ENCODE results near the gene CDKL5.
"Not testable (repeated sequence)": the region's sequence is repeated elsewhere in the genome, so short reads cannot be mapped to it uniquely, and the experiment has no call there.

The CDKL5 gene

GRCh38 chrX:18578546-18578945 lies 153.1 kb downstream of the CDKL5 start:
- DNase-seq: no peak

- no peak for DNase-seq
Observed at GRCh38 chrX:18579495-18579894, 154.1 kb downstream of the CDKL5 start.

DNA sequence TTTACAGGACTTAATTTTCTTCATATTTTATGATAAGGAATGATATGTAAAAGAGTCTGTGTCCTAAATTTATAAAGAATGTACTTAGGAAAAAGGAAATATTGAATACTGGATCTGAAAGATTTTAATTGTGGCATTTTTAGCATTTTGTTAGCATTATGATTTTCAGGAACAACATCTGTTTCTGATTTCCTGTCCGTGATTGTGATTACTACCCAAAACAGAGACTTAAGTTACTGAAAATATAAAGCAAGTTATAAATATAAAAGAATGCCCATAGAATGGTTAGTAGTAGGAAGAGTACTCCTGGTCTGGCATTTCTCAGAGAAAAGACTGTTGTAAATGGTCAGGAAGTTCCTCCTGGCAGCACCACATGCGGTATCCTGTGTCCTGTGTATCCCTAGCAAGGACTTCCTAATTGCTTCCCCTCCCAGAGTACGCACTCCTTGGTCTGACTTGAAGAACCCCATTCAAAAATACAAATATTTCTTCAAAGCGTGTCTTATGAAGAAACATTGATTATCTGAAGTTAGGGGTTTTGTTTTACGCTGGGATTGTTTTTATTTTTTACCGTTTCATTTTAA lies 157.6 kb downstream of the CDKL5 start:
- DNase-seq: no peak

- not testable (repeated sequence) for DNase-seq
Observed at GRCh38 chrX:18589292-18589691, 163.9 kb downstream of the CDKL5 start.

DNA sequence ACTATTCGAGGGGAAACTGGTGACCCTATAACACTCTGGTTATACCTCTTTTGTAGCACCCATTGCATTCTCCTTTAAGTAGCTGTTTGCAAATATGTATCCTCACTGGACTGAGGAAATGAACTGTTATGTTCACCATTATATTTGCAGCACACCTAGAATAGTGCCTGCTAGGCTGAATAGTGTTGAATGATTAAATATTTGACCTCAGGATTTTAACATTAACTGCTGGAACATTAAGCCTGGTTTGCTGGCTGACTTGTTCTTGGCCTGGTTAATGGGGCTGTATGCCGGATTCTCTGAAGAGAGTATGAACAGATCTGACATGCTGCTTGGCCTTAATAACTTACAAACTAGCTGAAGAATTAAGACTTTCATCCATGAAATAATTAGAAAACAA lies 166.4 kb downstream of the CDKL5 start:
- no peak for DNase-seq

- DNase-seq: no peak
Observed at GRCh38 chrX:18594079-18594478, 168.7 kb downstream of the CDKL5 start.

DNA sequence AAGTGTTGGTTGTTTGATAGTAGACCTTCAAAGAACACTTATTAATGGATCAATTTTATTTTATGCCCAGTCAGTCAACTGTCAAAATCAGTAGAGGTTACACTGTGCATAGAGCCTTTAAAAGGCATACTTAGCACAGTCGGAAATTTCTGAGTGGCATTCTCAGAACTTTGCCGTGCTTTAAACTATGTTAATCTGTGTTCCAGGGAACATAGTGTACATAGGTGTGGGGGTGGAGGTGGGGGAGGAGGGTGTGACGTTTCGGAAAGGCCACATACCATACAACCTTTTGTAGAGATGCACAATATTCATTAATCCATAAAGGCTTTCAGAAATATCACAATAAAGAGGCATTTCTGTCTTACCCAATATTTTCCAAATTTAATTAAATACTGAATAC lies 170.7 kb downstream of the CDKL5 start:
- DNase-seq: no peak

DNA sequence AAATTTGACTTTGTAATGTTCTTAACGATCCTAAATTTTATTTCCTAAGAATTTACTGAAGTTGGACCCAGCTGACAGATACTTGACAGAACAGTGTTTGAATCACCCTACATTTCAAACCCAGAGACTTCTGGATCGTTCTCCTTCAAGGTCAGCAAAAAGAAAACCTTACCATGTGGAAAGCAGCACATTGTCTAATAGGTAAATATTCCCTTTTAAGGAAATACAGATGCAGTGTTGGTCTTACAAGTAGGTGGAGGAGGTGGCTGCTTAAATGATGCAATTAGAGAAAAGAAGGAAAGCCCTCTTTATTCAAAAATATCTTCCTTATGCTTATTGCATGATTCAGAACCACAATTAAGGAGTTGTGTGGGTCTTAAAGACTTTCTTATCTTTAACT lies 173.0 kb downstream of the CDKL5 start:
- DNase-seq: no peak

DNA sequence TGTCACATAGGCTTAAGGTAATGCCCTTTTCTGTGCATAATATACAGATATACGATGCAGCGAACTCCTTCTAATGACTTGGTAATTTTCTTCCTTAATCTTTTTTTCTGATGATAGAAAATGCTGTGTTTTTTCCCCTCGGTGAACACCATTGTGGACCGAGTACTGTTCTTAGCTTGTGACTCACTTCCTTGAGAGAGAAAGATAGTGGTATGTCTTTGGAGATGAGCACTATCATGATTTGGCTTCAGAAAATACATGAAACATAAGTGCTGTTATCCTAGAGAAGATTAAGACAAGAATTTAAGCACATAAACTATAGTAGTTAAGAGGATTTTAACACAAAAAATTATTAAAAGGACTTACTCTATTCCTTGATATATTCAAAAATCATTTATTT lies 182.6 kb downstream of the CDKL5 start:
- DNase-seq: no peak

DNA sequence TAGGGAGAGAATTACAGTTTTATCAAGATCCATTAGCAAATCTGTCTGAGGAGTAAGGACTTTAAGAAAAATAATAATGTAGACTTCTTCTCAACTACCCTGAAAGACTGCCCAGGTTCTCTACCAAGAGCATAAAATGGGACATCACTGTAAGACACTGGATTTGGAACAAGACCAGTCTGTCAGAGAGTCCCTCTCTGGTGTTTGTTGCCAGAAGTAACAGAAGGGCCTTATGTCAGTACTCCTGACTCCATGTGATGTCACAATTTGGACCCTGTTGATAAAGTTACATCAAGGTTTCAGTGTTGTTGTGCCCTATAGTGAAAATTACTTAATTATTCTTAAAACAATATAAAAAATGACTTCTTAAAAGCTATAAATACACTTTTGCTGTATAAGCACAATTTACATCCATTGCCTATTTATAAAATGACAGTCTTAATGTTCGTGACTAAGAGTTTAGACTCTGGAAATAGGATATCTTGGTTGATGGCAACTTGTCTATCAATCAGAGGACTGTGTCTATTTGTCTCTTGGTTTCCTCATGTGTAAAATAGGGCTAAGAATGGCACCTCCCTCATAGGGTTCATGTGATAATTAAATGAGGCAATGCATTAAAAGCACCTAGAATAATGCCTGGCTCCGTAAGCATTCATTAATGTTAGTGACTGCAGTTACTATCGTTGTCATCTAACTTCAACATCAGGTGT lies 188.7 kb downstream of the CDKL5 start:
- no peak for DNase-seq

GRCh38 chrX:18616688-18617406 lies 191.4 kb downstream of the CDKL5 start:
- DNase-seq: no peak

DNA sequence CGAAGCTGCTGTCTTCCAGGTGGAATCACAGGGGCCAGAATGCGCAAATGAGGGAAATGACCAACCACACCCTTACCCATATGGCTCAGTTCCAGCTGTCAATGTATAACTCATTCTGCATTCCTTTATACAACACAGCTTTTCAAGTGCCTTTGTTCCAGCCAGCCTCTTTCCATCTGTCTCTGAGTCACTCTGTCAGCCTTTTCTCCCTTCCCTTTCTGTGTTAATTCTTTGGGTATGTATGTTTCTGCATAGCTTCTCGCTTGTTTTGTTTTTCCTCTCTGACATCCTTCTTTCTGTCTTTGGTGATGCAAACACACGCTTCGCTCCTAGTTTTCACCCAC lies 192.0 kb downstream of the CDKL5 start:
- peak; percentile 1 for DNase-seq

GRCh38 chrX:18619288-18619687 lies 193.9 kb downstream of the CDKL5 start:
- DNase-seq: no peak

DNA sequence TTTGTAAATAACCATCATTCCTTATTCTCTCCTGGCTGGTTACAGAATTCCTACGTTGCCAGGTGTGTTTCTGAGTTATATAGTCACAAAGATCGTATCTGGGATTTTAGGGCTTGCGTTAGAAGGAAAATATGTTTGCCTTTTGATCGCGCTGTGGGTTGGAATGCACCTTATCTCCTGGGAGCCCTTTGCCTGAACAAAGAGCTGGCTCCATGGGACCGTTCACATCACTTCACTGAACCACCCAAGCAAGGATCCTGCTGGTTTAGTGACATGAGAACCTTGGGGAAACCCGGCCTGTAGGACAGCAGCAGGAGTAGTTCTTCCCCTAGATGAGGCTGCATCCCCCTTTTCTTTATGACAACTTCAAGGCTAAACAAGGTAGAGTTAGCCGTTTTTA lies 194.9 kb downstream of the CDKL5 start:
- no peak for DNase-seq

- DNase-seq: no peak
Observed at GRCh38 chrX:18624599-18624998, 199.2 kb downstream of the CDKL5 start.

DNA sequence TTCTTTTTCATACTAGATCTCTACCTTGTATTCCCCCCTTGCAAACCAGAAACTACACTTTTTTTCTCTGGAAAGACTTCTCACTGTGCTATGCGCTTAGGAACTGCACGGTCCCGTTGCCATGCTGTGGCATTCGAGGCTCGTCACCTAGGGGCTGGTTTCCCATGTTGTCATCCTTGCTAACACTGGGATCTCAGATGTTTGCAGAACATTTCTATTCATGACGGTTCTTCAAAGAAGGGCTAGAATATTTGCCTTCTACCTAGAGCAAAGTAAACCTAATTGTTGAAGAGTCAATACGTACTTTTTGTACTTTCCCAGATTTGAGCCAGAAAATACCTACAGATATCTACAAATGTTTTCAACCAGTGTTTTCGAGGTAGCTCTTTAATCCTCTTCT lies 205.5 kb downstream of the CDKL5 start:
- DNase-seq: no peak

DNA sequence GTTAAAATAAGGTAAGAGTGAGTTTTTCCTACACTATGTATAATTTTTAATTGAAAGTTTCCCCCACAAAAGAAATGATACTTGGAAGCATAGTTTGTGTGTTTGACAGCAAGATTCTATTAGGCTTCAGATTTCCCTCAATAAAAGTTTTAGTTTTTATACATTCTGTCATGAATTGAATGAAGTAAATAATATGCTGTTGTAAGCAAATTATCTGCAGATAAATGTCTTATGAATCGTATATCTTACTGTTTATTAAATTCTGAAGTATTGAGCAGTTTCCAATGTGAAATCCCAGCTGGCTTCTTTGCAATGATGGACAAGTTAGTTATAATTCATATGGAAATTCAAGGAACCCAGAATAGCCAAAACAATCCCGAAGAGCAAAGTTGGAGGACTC lies 213.0 kb downstream of the CDKL5 start:
- DNase-seq: no peak

GRCh38 chrX:18639280-18639679 lies 213.9 kb downstream of the CDKL5 start:
- DNase-seq: no peak

DNA sequence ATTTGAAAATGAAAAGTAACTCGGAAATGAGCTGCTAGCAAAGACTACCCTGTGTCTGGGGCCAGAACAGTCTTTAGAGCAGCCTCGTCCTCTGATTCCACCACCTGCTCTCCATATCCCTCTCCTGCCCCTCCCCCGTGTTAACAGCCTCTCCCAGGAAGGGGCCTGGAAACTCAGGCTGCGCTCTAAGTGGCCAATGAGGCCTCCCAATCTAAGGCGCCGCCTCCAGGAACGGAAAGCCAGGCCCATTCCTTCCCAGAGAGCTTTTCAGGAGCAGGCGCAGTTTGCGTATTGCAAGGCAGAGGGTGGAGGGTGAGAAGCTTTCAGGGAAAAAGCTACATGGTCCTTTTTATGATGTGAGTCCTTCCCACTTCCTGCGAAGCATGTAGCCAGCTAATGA lies 215.3 kb downstream of the CDKL5 start:
- no peak for DNase-seq

DNA sequence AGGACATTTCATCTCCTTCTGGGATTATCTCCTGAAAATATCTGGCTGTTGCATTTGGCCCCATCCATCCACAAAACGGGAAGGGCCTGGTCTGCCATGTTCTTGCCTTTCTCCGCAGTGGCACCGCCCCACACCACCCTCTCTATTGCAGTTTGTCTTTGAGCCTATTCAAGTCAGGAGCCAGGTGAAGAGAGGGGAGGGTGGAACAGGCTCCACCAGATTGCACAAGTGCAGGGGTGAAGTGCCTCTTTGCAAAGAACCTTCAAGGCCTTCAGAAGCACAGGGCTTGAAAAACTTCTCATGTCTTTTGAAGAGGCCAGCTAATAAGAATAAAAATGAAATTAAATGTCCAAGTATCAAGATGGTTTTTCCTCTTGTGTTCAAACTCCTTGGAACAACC lies 217.8 kb downstream of the CDKL5 start:
- DNase-seq: no peak

DNA sequence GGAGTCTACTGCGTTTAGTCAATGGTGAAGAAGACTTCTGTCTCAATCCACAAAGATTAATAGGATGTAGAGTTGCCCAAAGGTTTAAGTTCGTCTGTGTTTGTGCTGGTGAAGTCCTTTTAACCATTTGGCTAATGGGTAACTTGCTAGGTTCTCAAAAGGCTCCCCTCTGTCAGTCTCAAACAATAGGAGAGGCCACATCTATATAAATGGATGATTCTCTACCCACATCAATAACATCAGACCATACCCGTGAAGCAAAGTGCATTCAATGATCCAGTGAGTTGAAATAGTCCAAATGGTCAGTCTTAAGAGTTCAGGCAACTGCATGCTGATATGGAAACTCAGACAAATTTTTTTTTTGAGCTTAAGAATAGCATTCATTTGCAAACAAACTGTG lies 218.4 kb downstream of the CDKL5 start:
- DNase-seq: no peak

GRCh38 chrX:18647621-18648020 lies 222.2 kb downstream of the CDKL5 start:
- DNase-seq: no peak

- DNase-seq: no peak
Observed at GRCh38 chrX:18649498-18649951, 224.1 kb downstream of the CDKL5 start.

DNA sequence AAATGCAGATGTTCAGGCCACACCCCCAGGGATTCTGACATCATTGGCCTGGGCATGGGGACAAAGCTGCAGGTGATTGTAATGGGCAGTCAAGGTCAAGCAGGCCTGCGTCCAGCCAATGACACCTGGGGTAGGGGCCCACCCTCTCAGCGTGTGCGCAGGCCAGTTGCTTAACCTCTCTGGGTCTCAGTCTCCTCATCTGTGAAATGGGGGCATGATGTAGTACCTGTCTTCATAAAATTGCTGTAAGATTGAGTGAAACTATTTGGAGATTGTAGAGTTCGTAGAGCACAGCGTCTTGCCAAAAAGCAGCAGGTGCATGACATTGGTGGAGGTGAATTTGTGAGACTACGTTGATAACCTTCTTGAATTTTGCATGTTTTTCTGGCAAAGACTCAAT lies 225.3 kb downstream of the CDKL5 start:
- no peak for DNase-seq

- DNase-seq: no peak
Observed at GRCh38 chrX:18652636-18653035, 227.2 kb downstream of the CDKL5 start.

All from NCI-H1105 treated with DMSO at 0.1 percent for 48 hours (cell line).